T-helper 22 cell (primary cell): Measurements from ENCODE around the gene BLACAT1.
"Not testable (repeated sequence)": the region's sequence is repeated elsewhere in the genome, so short reads cannot be mapped to it uniquely, and the experiment has no call there.

Experiments used
- DNase-seq: peaks from one replicate; pipeline ENCODE4 v3.0.0-alpha.2; 2020; ENCODE audit warnings: low read depth

BLACAT1 gene

GRCh38 chr1:205484985-205485967 lies 29.4 kb upstream of the BLACAT1 start:
- peak; percentile 28 for DNase-seq

DNA sequence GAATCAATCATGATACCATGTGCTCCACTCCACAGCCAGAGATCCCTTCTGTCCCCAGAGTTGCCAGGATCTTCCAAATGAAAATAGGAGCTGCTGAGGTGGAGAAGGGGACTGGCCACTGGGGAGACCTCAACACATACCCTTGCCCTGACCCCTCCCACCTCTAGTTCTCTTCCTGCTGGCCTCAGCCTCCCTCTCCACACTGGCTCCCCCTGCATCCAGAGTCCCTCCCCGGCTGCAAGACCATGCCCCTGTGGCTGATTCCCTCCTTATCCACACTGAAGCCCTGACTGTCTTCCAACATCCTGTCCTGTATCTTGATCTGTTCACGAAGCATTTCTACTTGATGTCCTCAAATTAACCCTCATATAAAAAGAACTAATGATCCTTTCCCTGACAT lies 27.5 kb upstream of the BLACAT1 start:
- no peak for DNase-seq

DNA sequence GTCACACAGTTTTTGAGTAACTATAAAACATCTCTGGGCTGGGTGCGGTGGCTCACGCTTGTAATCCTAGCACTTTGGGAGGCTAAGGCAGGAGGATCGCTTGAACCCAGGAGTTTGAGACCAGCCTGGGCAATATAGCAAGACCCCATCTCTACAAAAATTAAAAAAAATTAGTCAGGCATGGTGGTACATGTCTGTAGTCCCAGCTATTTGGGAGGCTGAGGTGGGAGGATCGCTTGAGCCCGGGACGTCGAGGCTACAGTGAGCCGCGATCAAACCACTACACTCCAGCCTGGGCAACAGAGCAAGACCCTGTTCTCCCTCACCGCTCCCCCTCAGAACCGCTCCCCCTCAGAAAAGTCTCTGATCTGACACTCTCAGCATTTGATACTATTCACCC lies 26.7 kb upstream of the BLACAT1 start:
- DNase-seq, result not testable (repeated sequence)

- no peak for DNase-seq
Measured at GRCh38 chr1:205481629-205482151, 25.8 kb upstream of the BLACAT1 start.

- DNase-seq, result no peak
Measured at GRCh38 chr1:205481218-205481617, 25.4 kb upstream of the BLACAT1 start.

GRCh38 chr1:205480349-205480985 lies 24.6 kb upstream of the BLACAT1 start:
- peak; percentile 14 for DNase-seq

GRCh38 chr1:205478985-205479384 lies 23.1 kb upstream of the BLACAT1 start:
- not testable (repeated sequence) for DNase-seq

- DNase-seq, result no peak
Measured at GRCh38 chr1:205477759-205478247, 22.0 kb upstream of the BLACAT1 start.

DNA sequence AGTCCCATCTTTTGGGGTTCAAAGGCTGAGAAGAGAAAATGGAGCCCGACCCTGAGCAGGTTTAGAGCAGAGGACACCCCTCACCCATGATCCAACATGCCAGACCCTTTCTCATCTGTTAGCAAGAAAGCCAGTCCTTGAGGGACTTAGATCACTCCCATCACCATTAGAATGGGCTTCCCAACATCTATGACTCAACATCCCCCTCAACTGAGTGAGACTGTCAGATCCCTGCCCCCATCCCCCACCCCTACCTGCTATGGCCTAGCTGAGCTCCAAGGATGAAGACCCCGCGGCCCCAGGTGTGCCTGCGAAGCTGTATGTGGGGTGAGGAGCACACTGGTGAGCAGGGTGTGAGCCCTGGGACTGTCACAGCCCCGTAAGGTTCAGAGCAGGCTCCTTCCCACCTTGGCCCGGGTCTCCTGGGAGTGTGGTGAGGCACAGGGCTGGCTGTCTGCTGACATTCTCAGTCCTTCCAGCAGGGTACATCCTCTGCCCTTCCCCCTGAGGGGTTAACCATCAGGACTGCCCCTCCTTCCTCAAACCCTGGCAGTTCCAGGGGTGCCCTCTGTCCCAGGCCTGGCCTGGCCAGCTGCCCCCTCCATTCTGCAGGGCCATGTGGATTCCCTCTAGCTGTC lies 21.4 kb upstream of the BLACAT1 start:
- DNase-seq, result no peak

GRCh38 chr1:205476648-205477047 lies 20.8 kb upstream of the BLACAT1 start:
- no peak for DNase-seq

GRCh38 chr1:205475855-205476254 lies 20.0 kb upstream of the BLACAT1 start:
- no peak for DNase-seq

DNA sequence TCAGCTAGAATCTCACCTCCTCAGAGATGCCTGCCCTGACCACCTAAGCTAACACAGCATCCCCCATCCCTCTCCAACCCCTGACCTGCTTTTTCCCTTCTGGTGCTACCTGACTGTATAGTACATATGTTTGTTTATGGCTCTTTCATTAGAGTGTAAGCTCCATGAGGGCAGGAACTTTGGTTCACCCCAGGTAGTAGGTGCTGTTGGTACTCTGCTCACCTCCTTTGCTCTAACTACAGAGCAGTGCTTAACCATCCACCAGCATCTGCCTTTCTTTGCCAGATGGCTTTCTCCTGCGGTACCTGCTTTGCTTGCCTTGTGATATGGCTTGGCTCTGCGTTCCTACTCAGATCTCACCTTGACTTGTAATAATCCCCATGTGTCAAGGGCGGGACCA lies 18.7 kb upstream of the BLACAT1 start:
- no peak for DNase-seq

GRCh38 chr1:205473966-205474365 lies 18.1 kb upstream of the BLACAT1 start:
- no peak for DNase-seq

- no peak for DNase-seq
Measured at GRCh38 chr1:205473475-205473874, 17.6 kb upstream of the BLACAT1 start.

GRCh38 chr1:205472737-205473441 lies 17.0 kb upstream of the BLACAT1 start:
- DNase-seq, result no peak

- no peak for DNase-seq
Measured at GRCh38 chr1:205470131-205470530, 14.3 kb upstream of the BLACAT1 start.

DNA sequence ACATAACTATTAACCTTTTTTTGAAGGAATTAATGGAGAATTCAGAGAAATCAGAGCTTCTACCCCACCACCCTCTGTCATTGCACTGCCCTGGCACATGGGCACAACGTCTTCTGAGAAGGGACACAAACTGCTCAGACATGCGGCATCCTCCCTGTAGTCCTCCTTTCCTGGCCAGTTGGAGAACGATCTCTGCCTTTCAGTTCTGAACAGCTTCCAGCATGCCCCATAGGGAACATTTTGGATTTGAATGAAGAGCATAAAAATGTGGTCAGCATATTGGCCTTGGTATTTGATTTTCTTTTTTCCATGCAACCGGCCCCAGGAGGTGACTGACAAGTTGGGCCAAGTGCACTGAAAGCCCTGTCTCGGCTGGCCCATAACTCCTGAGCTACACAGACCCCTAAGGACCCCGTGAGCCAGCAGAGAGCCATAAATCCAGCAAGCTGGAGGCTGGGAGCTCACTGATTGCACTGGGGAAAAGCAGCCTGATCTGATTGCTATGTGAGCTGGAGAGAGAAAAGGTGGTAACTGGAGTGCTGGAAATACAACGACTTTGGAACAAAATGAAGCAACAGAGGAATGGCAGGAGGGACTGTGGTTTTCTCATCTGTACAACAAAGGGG lies 10.9 kb upstream of the BLACAT1 start:
- DNase-seq, result no peak

- no peak for DNase-seq
Measured at GRCh38 chr1:205465392-205465791, 9.5 kb upstream of the BLACAT1 start.

DNA sequence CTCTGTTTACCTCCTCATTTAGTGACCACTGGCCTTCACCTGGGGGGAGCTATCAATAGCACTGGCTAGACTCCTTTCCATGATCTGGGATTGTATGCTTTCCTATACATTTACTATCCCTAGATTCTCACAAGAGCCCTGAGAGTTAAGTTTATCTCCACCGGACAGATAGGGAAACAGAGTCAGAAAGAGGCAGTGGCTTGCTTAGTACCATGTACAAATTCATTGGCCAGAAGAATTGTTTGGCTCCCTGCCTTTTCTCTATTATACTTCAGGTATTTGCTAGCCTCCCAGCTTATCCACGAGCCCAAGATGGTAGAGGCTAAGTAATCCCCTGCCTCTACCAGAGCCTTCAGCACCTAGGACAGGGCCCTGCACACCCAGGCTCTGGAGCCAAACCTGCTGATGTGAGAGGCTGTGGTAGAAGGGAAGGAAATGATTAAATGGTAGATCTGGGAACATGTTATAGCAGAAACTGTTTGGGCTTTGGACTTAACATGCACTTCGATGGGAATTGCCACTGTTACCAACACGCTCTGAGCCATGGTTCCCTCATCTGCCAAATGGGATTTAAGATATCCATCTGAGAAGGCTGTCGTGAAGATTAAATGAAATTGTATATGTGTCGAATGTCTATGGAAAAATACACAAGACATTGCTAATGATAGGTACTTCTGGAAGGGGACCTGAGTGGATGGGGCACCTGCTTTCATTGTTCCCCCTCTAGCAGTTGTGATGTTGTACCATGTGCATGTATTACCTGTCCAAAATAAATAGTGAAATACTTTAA lies 3.1 kb upstream of the BLACAT1 start:
- DNase-seq, result no peak
